GM19023 (cell line): ENCODE results near the gene UBXN11.
"Not testable (repeated sequence)": the region's sequence is repeated elsewhere in the genome, so short reads cannot be mapped to it uniquely, and the experiment has no call there.

Source experiments
- ATAC-seq: cut with Tn5 transposase; IDR thresholded peaks from one replicate; pipeline ENCODE4 v1.9.1; 2021; ENCODE audit warnings: mild to moderate bottlenecking, moderate library complexity; ENCODE audit not compliant: unreplicated experiment

The UBXN11 gene

DNA sequence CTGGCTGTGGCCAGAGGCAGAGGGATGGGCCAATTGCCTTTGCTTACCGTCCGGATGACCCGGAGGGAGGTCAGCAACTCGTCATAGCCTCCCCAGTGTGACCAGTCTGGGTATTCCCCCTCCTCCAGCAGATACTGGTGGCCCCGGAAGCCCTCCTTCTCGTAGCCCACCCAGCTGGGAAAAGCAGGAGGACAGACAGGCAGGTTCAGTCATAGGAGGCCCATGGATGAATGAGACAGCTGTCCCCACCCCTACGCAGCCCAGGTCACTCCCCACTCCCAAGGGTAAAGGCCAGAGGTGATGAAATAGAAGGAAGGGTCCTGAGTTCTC lies 30.7 kb upstream of the UBXN11 start:
- no peak for ATAC-seq

DNA sequence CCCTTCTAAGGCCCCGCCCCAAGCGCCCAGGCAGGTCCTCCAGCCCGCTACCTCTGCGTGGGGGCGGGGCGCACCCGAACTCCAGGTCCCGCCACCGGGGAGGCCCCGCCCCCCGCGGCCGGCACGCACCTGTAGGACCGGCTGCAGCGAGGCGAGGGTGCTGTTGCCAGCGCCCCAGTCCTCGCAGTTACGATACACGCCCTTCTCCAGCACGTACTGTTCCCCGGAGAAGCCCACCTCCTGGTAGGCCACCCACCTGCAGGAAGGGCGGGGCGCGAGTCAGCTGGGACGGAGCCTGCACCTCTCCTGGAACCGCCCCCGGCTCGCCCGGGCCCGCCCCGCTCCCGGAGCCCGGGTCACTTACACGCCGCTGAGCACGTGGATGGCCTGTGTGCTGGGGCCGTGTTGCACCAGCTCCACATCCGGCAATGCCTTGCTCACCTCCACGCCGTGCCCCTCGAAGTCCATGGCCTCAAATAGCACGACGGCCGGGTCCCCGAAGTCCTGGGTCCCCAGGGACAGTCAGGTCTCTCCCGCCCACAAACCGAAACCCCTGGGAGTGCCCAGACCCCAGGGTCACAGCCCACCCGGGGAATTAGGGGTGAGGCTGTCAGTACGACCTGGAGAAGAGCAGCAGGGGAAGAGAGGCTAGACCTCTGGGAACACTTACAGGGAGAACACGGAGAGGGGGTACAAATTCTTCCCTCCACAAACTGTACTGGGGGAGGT lies 30.2 kb upstream of the UBXN11 start:
- peak; percentile 78 for ATAC-seq

DNA sequence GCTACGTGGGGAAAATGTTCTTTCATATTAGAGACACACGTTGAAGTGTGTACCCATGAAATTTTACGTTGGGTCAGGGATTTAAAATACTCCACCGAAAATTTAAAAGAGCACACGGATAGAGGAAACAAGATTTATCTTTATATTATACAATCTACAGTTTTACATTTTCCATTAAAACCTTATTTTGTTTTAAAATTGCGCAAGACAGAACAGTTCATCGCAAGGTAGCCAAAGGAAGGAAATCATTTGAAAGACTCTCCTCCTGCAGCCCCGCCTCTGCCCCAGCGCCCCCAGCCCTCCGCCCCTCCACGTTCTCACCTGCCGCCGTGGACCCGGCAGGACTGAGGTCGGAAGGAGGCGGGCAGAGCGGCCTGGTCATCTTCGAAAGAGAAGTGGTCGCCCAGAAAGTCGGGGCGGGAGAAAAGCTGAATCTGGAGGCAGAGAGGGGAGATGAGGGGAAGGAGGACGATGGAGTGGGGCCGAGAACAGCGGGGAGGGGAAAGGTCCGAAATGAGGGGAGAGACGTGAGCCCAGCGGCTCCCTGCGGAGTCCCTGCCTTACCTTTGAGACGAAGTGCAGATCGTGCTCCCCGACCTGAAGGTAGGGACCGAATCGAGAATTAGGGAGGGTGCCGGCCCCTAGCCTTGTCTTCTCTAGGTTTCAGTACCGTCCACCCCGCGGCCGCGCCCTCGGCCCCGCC lies 29.5 kb upstream of the UBXN11 start:
- ATAC-seq = no peak

- ATAC-seq = not testable (repeated sequence)
These were observed 26.9 kb upstream of the UBXN11 start for GRCh38 chr1:26333312-26333711.

- no peak for ATAC-seq
These were observed 23.8 kb upstream of the UBXN11 start for GRCh38 chr1:26330276-26330675.

GRCh38 chr1:26329380-26329779 lies 22.9 kb upstream of the UBXN11 start:
- not testable (repeated sequence) for ATAC-seq

DNA sequence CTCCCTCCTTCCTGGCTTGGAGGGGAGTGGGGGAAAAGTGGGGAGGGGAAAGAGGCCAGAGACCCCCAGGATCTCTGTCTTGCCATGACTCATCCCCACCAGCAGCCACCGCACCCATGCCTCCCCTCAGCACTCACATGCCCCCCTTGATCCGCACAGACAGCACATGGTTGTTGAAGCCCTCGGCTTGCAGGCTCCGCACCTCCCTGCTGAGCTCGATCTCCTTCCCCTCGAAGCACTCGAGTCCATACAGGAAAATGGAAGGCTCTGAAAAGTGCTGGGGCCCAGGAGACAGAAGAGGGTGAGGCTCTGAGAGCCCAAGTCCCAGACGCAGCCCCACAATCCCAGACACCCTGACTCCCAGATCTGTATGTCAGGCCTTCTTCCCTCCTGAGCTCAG lies 22.2 kb upstream of the UBXN11 start:
- ATAC-seq = no peak

DNA sequence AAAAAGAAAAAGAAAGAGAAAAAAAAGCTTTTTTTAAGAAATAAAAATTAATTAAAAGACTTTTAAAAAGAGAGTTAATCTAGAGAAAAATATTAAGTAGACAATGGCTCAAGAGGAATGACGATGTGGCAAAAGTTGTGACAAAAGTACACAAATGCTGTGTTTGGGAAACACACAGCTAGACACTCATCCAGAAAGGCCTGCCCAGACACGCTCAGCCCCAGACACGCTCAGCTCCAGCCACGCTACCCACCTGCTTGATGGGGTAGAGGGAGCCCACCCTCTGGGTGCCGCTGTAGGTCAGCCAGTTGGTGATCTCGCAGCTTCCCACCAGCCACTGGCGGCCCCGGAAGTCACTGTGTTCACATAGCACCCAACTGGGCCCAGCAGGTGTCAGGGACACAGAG lies 21.5 kb upstream of the UBXN11 start:
- ATAC-seq = no peak

GRCh38 chr1:26324550-26324949 lies 18.1 kb upstream of the UBXN11 start:
- ATAC-seq = no peak

DNA sequence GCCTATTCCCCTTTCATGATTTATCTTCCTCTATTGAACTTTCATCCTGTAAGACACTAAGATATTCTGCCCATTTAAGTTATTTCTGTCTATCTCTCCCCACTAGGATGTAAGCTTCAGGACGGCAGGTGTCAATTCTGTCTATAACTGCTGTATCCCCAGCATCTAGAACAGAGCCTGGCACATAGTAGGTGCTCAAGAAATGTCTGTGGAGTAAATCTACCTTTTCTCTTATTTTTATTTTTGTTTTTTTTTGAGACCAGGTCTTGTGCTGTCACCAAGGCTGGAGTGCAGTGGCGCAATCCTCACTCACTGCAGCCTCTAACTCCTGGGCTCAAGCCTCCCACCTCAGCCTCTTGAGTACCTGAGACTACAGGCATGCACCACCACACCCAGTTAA lies 16.9 kb upstream of the UBXN11 start:
- no peak for ATAC-seq

DNA sequence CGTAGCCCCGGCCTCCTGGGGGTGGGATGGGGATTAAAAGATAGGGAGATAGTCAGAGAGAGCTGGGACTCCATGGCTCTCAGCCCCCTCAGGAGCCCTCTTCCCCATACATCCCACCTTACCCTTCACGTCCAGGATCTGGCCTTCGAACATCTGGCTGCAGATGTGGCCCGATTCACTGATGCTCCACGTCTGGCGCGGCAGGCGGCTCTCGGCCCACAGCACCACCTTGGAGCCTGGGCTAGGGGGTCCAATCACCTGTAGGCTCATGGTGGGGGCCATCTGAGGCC lies 15.6 kb upstream of the UBXN11 start:
- ATAC-seq = no peak

- ATAC-seq = peak; percentile 42
These were observed 15.0 kb upstream of the UBXN11 start for GRCh38 chr1:26321315-26322041.

DNA sequence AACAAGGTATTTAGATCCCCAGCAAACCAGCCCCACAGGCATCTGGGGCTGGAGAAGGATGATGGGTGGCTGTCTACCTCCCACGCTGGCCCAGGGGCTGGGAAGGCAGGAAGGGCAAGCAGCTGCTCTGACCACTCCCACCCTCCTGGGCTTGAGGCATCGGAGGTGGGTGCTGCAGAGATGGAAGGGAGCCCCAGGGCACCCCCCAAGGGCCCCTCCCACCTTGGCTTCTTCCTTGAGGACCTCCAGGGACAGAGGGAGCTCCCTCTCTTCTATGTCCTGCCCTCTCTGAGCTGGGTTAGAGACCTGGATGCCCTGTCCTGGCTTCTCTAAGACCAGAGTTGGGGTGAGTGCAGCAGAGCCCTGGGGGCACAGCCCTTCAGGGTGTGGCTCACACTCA lies 14.5 kb upstream of the UBXN11 start:
- no peak for ATAC-seq

GRCh38 chr1:26318338-26319064 lies 12.1 kb upstream of the UBXN11 start:
- ATAC-seq = no peak

DNA sequence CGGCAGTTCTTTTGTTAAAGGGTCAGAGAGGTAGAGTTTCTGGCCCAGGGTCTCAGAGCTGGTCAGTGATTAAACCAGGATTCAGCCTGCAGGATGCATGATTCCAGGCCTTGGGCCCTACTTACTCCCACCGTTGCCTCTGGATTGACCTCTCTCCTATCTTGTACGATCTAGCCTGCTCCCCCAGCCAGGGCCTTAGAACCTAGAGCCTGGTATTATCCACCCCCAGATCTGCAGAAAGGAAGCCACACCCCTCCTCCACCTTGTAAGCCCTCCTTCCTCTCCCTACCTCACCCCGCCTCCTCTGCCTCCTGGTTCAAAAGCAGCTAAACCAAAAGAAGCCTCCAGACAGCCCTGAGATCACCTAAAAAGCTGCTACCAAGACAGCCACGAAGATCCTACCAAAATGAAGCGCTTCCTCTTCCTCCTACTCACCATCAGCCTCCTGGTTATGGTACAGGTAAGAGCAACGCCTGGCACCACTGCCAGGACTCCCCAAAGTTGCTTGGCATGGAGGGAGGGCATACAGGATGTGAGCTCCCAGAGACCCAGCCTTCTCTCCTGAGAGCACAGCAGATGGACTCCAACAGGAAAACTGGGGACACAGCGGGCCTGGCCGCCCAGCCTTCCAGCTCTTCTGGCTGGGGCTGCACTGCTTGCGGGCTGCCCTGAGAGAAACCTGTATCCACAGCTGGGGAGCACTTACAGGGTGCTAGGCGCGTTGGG lies 11.3 kb upstream of the UBXN11 start, which contains the start of gene CD52:
CD52 (plus strand) TSS at position 347 of the 726 bp plus-strand sequence; CDS start at position 407, 60 bp downstream.
- ATAC-seq = no peak

DNA sequence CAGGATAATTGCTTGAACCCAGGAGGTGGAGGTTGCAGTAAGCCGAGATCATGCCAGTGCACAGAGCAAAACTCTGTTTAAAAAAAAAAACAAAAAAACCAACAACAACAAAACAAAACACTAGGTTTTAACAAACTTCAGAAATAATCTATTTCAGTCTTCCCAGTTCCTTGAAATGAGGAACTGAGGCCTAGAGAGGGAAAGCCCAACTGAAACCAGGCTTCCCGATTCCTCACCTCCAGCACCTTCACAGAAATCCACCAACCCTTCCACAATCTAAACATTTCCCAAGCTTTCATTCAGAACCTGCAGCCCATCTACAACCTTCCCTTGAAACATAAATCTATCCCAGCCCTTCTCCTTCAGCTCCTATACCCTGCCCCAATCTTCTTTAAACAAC lies 10.7 kb upstream of the UBXN11 start:
- no peak for ATAC-seq

DNA sequence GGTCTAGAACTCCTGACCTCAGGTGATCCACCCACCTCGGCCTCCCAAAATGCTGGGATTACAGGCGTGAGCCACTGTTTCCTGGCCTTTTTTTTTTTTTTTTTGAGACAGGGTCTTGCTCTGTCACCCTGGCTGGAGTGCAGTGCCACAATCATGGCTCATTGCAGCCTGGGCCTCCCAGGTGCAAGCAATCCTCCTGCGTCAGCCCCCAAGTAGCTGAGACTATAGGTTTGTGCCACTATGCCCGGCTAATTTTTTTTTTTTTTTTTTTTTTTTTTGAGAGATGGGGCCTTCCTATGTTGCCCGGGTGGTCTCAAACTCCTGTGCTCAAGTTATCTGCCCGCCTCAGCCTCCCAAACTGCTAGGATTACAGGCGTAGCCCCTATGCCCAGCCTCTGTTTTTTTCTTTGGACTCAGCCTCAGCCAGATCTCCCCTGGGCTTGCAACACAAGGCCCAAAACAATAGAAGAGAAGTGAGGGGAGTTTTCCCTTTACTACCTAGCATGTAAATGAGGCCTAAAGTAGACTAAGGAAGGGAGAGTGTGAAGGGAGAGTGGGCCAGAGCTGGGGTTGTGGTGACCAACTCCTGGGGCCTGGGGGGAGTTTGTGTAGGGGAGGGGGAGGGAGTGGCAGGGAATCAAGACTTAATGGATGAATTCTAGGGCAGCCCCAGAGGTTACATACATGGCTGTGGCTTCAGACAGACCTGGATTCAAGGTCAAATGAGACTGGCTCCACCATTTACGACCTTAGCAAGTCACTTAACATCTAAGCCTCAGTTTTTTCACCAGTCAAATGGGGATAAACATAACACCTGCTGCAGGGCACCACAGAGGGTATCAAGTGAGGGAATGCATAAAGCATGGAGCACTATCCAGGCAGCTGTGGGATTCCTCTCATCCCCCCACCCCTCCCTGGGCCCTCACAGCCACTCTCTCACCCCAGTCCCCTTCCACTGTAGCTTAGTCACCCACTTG lies 9.7 kb upstream of the UBXN11 start:
- ATAC-seq = no peak

DNA sequence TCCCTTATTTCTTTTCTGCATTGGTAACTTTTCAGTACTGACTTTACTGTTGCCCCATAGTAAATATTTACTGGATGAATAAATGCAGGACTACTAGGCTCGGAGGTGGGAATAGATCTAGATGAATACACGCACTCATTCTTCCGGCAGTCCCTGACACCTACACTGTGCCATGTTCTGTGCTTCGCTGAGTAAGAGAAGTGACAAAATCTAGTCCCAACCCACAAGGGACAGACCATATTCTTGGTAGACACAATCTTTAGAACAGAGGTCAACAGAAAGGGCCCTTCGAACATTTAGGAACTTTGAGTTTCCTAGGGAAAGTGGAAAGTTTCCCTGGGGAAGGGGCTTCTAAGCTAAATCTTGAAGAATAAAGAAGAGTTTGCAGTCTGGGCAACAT lies 8.1 kb upstream of the UBXN11 start:
- ATAC-seq = no peak
